Measurements from ENCODE around the gene LCE1B.

- TF ChIP-seq, protein P1, sequence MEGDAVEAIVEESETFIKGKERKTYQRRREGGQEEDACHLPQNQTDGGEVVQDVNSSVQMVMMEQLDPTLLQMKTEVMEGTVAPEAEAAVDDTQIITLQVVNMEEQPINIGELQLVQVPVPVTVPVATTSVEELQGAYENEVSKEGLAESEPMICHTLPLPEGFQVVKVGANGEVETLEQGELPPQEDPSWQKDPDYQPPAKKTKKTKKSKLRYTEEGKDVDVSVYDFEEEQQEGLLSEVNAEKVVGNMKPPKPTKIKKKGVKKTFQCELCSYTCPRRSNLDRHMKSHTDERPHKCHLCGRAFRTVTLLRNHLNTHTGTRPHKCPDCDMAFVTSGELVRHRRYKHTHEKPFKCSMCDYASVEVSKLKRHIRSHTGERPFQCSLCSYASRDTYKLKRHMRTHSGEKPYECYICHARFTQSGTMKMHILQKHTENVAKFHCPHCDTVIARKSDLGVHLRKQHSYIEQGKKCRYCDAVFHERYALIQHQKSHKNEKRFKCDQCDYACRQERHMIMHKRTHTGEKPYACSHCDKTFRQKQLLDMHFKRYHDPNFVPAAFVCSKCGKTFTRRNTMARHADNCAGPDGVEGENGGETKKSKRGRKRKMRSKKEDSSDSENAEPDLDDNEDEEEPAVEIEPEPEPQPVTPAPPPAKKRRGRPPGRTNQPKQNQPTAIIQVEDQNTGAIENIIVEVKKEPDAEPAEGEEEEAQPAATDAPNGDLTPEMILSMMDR (IDR thresholded peaks at IDR 0.05; ENCODE audit: low read depth, low read length, poor library complexity, severe bottlenecking): no peak
- no peak for TF ChIP-seq EZH2phosphoT487 (IDR thresholded peaks at IDR 0.05; ENCODE audit: borderline replicate concordance, low read length)
These were observed at the start of gene LCE1B for GRCh38 chr1:152811671-152812070.

Measured in DOHH2 (cell line).